ENCODE results near the gene BAIAP2L2.

BAIAP2L2 gene

DNA sequence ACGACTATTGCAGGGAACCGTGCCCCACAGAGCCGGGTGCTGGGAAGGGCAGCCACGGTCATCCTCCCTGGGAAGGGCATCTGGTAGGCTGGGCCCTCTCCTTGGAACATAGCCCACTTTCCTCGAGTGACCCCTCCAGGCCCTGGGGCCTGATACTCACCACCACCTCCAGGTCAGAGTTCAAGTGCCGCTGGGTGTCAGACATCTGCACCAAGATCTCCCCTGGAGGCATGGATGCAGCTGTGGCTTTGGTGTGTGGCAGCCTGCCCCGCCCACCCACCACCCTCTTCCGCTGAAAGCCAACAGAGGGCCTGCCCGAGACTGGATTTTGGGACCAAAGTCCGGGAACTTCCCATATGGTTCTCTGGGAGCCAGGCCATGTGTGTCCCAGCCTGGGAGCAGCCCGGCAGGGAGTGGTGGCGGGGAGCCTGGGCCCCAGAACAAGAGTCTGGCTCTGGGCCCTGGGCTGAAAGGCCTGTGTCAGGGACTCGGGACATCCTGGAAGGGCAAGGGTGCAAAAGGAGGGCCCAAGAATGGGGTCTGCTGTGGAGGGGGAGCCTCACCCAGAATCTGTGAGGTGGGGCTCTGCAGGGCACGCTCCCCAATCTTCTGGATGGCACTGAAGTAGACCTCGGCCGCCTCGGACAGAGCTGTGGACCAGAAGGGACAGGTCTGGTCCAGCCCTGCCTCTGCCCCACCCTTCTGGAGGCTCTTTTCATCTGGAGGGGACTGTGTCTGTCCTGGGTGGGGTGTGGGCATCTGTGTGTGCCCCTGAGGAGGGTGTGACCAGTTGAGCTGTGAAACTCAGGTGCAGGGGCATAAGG is 2.6 kb downstream of the BAIAP2L2 start:
- peak; percentile 37 for DNase-seq (ENCODE audit: low spot score)

DNA sequence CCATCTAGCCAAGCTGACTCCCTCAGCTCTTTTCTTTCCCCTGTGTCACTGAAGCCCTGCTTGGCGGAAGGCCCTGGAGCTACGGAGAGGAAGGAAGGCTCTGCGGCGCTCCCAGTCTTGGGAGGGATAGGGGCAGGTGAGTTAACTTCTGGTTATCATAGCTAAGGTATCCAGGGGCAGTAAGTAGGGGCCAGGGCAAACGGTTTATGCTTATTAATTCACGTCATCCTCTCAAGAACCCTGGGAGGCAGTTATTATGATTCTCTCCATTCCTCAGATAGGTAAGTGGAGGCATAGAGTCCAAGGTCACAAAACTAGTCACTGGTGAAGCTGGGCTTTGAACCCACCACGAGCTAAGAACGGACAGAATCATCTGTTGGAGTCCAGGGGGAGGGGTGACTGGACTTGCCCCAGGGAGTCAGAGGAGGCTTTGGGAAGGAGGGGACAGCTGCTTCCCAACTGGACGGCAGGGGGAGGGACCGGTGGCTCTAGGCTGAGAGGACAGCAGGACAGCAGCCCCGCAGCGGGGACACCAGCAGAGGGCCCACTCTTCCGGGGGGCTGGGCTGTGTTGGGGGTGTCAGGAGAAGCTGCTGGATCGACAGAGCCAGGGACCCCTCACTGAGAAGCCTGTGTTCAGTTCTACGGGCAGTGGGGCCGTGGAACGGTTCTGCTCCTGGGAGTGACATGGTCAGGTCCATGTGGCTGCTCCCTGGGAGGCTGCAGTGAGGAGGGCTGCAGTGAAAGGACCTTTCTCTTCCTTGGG is 3.5 kb downstream of the BAIAP2L2 start:
- no peak for DNase-seq (ENCODE audit: low spot score)

DNA sequence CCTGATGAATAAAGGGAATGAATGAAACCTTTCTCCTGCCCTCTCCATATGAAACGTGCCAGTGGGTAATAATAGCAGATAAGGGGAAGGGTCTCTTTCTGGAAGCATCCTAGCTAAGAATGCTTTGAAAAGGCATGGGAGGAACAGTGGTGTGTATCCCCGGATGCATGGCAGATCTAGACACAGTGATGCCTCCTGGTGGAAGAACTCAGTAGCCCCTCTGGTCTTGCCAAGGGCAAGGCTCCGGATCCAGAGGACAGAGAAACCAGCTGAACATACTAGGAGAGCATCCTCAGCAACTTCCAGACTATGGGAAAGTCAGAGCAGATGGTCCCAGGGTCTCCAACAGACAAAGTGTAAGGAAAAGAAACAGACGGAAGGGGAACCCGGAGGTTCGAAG is 6.4 kb downstream of the BAIAP2L2 start:
- no peak for DNase-seq (ENCODE audit: low spot score)

DNA sequence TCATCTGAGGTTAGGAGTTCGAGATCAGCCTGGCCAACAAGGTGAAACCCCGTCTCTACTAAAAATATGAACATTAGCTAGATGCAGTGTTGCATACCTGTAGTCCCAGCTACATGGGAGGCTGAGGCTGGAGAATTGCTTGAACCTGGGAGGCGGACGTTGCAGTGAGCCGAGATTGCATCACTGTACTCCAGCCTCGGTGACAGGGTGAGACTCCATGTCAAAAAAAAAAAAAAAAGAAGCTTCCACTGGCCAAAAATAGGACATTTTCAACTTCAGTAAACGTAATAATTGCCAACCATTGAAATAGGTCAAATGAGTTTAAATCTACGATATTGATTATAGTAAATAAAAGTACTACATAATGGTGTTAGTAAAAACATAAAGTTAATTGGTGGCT is 6.8 kb downstream of the BAIAP2L2 start:
- no peak for DNase-seq (ENCODE audit: low spot score)

DNA sequence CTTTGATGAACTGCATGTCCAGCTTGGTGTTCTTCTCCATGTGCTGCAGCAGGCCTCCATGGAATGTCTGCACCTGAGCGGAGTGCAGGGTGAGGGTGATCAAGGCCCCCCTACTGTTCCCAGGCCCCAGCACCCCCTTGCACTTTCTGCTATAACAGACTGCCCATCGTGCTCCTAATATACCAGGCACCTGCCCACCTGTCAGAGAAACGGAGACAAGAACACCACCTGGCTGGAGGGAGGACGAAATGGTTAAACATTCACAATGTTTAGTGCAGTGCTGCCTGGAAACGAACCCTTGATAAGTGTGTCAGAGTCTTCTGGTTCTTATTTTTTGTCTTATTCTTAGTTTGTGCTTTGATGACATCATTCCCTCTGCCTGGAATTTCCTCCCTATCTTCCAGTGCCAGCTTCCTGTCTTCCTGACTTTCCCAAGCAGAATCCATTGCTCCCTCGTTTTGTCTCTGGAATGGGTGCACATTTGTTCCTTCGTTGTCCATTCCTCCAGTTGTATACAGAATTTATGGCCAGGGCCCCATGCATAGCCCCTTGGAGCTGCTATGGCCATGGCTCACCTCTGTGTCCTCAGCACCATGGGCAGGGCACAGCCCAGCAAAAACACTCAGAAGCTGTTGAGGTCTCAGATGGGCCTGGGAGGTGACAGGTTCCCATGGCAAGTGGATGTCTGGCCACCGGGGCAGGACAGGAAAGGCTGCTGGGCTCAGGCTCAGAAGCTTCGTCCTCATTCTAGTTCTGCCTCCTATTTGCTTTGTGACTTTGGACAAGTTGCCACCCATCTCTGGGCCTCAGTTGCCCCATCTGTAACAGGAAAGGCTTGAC is 11.9 kb downstream of the BAIAP2L2 start:
- DNase-seq (ENCODE audit: low spot score) = no peak

DNA sequence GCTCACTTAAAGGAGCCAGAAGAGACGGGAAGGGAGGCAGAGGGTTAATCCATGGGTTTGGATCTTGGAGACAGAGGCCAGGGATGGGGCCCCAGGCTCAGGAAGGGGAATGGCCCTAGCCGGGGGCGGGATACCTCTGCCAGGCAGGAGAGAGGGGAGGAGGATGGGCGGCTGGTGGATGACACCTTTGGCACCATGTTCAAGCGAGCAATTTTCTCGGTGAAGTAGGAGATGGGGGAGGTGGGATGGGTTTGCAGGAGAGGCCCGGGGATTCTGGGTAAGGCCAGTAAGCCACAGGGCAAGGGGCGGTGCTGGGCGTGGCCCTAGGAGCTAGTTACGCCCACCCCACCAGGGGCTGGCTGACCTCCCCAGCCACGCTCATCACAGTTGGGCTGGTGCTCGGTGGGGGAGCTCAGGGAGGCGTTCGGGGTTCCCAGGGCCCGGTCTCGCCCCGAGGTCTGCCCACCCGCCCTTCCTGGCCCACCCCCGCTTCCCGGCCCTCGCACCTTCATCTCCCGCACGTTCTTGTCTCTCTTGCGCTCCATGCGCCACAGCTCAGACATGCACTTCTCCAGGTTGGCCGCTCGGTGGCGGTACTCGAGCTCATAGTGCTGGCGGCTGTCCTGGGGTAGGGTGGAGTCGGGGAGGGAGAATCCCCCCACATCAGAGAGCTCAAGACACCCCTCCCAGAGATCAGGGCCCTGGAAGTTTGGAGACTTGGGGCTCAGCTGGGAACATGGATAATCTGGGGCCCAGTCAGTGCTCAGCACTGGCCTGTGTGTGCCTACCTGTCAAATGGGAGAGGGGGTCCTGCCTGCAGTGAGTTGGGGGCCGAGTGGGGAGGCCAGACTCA is 12.7 kb downstream of the BAIAP2L2 start:
- DNase-seq (ENCODE audit: low spot score) = no peak

DNA sequence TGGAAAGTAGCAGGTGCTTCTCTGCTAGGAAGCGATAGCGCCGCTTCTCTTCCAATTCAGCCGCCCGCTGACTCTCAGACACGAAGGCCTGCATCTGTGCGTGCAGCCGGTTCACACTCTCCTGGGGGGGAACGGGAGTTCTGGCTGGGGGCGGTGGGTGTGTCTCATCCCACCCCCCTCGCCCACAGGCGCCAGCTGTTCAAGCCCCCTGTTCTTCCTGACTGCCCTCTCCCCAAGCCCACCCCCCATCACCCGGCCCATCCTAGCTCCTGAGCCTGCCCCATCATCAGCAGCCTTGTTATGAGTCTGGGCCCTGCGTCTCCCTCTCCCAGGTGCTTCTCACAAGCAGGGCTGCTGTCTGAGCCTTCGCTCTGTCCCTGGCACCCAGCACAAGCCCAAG is 13.4 kb downstream of the BAIAP2L2 start:
- no peak for DNase-seq (ENCODE audit: low spot score)

DNA sequence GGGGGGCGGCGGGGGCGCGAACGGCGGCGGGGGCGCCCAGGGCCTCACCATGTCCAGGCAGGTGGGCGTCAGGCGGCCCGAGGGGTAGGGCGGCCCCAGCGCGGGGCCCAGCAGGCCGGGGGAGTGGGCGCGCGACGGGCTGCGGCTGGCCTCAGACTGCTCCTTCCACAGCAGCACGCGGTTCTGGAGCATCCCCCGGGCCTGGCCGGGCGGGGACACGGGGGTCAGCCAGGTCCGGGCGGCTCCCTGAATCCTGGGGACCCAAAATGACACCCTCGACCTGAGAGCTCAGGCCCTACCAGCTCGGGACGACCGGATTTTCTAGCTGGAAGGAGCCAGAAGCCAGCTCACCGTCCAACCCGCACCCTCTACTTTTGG is 21.0 kb downstream of the BAIAP2L2 start:
- DNase-seq (ENCODE audit: low spot score) = no peak

DNA sequence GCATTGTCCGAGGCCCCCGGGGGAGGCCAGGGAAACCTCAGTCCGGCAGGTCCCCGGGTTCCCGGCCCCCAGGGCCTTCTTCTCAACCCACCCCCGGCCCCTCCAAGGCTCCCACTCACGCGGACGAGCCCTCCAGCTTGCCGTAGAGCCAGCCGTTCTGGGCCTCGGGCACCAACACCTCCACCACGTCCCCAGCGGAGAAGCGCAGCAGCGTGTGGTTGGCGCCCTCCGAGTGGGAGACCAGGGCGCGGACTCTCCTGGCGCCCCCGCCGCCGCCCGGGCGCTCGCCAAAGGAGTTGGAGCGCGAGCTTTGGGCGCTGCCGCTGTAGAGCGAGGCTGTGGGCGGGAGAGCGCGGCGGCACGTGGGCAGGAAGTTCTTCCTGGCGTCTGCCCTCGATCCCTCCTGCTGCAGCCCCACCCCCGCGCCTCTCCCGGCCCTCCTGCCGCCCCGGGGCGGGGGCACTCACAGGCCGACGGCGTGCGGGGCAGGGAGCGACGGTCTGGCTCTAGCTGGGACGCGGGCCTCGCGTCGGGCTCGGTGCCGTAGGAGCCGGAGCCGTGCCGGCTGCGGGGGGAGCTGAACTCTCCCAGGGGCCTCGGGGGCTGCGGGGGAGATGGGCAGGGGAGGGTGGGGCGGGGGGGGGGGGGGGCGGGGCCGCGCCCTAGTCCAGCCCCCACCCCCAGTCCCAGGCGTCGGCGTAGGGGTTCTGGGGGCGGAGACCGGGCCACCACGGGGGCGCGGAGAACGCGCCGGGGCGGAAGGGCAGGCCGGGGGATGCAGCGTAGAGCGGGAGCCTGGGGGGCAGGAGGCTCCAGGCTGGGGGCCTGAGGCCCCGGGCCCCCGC is 21.6 kb downstream of the BAIAP2L2 start:
- no peak for DNase-seq (ENCODE audit: low spot score)

DNA sequence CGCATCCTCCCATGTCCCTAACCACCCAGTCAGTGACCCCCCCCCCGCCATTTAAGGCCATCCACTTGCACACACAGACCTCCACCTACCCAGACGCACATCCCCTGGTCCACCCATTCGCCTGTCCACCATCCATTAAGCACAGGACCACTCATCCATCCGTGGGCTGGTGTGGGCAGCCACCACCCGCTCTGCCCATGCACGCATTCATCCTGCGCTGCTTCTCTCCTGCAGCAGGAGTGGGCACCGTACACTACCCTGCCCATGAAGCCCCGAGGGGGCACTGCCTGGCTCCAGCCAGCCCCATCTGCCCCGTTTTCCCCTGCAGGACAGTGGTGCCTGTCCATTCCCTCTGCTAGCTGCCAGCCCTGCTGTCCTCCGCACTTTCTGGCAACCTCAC is 22.6 kb downstream of the BAIAP2L2 start:
- DNase-seq (ENCODE audit: low spot score) = no peak

DNA sequence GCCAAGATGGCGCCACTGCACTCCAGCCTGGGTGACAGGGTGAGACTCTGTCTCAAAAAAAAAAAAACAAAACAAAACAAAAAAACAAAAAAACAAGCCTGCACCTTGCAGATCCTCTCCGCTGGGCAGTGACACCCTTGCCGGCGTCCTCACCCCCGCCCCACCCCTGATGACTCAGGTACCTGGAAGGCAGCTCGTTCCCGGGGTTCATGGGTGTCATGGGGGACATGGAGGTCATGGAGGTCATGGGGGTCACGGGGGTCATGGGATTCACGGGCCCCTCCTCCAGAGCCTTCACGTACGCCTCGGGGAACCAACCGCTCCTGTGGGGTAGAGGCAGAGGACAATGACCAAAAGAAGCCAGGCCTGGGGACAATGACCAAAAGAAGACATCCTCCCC is 23.5 kb downstream of the BAIAP2L2 start:
- DNase-seq (ENCODE audit: low spot score) = no peak

DNA sequence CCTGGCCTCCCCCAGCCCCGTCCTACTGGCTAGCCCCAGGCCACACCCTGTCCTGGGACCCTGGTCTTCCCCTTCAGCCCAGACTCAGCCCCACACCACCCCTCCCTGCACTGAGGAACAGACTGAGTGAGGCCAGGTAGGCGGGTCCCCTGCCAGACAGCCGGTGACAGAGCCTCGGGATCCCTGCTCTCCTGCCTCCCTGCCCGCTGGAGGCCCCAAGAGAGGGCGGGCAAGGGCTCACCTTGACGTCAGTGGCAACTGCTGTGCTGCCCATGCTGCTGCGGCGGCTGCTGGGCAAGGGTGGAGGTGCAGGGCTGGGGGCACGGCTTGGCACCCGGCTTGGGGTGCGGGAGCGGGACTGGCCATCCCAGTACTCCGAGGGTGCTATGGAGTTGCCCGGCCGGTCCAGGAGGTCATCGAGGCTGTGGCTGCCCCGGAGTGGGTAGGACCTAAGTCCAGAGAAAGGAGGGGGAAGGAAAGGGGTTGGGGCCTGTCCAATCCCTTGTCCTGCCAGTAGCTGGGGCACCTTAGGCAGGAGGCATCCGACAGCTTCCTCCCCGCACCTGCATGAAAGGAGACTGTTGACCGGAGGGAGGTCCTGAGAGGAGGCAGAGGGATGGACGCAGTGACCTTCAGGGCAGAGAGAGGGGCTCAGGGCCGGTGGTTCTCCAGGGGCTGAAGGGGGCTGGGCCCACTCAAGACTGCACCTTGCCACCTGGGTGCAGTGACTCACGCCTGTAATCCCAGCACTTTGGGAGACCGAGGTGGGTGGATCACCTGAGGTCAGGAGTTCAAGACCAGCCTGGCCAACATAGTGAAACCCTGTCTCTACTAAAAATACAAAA is 24.3 kb downstream of the BAIAP2L2 start:
- no peak for DNase-seq (ENCODE audit: low spot score)

DNA sequence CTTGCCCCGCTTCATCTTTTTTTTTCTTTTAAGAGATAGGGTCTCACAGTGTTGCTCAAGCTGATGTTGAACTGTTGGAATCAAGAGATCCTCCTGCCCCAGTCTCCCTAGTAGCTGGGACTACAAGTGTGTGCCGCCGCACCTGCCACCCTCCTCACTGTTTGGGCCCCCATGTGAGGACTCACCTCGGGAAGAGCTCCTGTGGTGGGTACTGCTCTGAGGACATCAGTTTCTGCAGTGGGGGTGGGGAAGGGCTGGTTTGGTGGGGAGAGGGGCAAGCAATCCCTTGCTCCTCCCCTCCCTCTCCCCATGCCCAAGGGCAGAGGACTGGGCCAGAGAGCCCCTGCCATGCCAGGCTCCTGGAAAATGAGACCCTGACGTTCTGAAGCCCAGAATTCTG is 25.0 kb downstream of the BAIAP2L2 start:
- DNase-seq (ENCODE audit: low spot score) = no peak

DNA sequence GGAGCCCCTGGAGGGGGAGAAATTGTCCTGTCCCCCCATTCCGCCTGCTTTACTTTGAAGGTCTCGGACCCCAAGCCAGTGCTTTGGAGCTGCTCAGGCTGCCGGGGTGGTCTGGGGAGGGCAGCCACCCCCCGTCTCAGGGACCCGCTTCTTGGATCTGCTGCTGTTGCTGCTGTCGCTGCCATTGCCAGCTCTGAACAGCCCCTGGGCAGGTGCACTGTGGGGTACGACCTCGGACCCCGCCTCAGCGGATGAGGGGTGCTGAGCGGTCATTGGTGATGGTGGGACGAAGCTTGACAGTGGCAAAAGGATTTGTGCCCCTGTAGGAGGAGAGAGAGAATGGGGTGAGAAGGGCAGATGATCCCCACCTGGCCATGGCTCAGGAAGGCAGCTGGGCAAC is 25.4 kb downstream of the BAIAP2L2 start:
- no peak for DNase-seq (ENCODE audit: low spot score)

DNA sequence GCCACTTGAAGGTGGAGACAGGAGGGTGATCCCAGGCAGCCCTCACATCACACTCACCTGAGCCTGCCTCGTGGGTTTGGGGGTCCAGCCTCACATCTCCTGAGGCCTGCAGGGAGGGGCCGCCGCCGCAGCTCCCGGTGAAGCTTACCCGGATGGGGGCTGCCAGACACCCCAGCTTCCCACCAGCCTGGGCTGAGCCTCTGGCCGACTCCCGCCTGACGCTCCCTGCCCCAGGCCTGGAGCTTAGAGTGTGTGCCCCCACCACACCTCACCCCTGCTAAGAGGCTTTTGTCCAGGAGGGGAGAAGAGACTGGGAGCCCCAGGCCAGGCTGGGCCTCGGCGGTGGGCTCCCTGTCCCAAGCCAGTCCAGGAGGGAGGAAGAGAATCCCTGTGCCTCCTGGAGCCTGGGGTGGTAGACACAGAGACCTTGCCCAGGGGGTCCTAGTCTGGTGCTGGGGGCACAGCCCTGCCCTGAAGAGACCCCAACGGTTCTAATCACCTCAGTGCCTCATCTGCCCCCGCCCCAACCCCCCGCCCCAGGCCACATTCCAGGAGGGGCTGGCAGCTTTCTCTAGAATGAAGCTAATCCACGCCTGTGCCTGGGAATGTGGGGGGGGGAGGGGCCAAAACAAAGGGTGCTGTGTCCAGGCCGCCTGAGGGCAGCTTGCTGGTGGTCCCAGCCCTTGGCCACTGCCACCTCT is 26.4 kb downstream of the BAIAP2L2 start, which contains the start of gene SLC16A8:
TSS of gene SLC16A8 (minus strand) at position 254 of the 701 bp plus-strand sequence. CDS start 1,311 bp downstream, outside the sequence.
- no peak for DNase-seq (ENCODE audit: low spot score)

DNA sequence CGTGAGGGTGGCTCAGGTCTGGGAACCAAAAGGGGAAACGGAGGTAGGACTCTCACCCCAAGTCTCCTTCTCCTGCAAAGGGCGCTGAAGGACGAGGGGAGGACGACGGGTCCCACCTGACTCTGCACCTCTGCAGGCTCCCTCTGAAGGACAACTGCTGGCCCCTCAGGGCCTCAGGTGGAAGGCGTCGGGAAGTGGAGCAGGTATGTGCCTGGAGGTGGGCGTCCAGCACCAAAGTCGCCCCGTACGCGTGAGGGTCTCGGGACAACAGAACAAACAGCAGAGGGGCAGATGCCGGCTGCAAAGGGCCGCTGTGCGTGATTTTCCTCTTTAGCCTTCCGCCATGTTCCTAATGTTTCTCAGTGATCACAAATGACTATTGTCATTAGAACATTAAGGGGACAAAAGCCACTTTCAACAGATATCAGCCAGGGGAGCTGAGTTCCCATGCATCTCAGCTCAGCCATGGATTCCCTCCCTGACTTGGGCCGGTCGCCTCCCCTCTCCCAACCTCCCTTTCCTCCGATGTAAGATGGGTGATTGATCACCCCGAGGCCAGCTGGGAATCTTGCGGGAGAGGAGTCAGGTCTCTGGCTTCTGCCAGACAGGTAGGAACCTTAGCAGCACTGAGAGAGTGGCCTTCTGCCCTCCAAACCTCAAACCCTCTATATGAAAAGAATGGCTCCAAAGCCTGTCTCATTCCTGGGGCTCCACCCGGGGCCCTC is 27.3 kb downstream of the BAIAP2L2 start:
- DNase-seq (ENCODE audit: low spot score) = no peak

DNA sequence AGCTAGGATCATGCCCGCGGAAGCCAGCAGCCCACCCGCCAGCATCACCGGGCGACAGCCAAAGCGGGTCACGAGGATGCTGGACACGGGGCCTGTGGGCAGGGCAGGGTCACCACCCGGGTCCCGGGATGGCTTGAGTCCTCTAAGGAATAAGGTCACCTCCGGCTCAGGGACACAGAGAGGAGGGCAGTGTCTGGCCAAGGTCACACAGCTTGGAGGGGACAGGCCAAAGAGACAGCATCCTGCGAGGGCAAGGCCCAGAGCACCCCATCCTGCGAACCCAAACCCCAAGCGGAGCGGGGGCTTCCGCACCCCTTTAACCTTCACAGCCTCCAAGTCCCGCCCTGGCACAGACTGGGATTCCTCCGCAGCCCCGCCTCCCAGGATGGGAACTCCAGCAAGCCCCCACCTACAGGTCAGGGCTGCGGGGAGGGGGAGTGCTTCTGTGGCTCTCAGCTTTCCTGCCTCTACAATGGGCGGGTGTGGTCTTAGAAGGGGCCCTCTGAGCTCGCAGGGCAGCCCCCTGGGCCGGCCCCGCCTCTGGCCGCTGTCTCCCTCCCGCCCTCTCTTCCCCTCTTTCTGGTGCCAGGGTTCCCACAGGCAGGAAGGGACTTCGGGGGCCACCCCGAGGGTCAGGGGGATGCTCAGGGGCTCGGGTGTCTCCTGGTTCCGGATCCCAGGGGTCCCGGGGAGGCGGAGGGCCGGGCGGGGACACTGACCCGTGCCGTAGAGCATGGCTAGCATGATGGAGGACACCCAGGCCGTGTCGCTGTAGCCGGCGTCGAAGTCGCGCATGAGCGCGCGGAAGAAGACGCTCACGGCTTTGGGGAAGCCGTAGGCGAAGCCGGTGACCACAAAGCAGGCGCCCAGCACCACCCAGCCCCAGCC is 28.3 kb downstream of the BAIAP2L2 start:
- no peak for DNase-seq (ENCODE audit: low spot score)

DNA sequence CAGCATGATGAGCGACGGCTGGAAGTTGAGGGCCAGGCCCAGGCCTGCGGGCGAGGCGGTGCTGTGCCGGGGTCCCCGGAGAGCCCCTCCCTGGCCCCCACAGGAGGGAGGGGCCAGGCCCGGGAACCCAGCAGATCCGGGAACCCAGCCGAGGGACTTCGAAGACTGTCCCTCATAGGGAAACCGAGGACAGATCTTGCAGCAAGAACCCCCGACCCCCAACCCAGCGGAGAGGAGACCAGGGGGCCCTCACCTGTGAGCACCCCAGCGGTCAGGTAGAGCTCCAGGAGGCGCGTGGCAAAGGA is 28.9 kb downstream of the BAIAP2L2 start:
- no peak for DNase-seq (ENCODE audit: low spot score)
